HG03060 (cell line): Measurements from ENCODE around the gene RAB27B.
"Not testable (repeated sequence)": the region's sequence is repeated elsewhere in the genome, so short reads cannot be mapped to it uniquely, and the experiment has no call there.

ENCODE experiments used
- ATAC-seq: cut with Tn5 transposase; IDR thresholded peaks from one replicate; pipeline ENCODE4 v1.9.1; 2021; ENCODE audit warnings: low read depth, moderate number of reproducible peaks; ENCODE audit not compliant: unreplicated experiment

Gene RAB27B

GRCh38 chr18:54828281-54828881 is at the start of gene RAB27B:
Gene RAB27B, plus strand, starts transcription at chr18:54828477. Its CDS starts 49,109 bp downstream, at chr18:54877586.
- no peak for ATAC-seq

- ATAC-seq = no peak
These were observed 47.9 kb upstream of the RAB27B start for GRCh38 chr18:54780285-54780861.

- no peak for ATAC-seq
These were observed 47.3 kb upstream of the RAB27B start for GRCh38 chr18:54780970-54781369.

- no peak for ATAC-seq
These were observed 45.1 kb upstream of the RAB27B start for GRCh38 chr18:54783139-54783538.

- ATAC-seq = no peak
These were observed 42.1 kb upstream of the RAB27B start for GRCh38 chr18:54786206-54786605.

GRCh38 chr18:54787121-54787520 is 41.2 kb upstream of the RAB27B start:
- no peak for ATAC-seq

GRCh38 chr18:54787616-54788015 is 40.7 kb upstream of the RAB27B start:
- ATAC-seq = no peak

- no peak for ATAC-seq
These were observed 38.2 kb upstream of the RAB27B start for GRCh38 chr18:54790109-54790508.

GRCh38 chr18:54791657-54792056 is 36.6 kb upstream of the RAB27B start:
- no peak for ATAC-seq

- ATAC-seq = no peak
These were observed 36.2 kb upstream of the RAB27B start for GRCh38 chr18:54792079-54792478.

GRCh38 chr18:54794823-54795222 is 33.5 kb upstream of the RAB27B start:
- no peak for ATAC-seq

GRCh38 chr18:54798186-54798585 is 30.1 kb upstream of the RAB27B start:
- ATAC-seq = no peak

- no peak for ATAC-seq
These were observed 26.9 kb upstream of the RAB27B start for GRCh38 chr18:54801374-54801773.

- no peak for ATAC-seq
These were observed 26.1 kb upstream of the RAB27B start for GRCh38 chr18:54802178-54802577.

GRCh38 chr18:54802686-54803395 is 25.4 kb upstream of the RAB27B start:
- no peak for ATAC-seq

- ATAC-seq = no peak
These were observed 22.5 kb upstream of the RAB27B start for GRCh38 chr18:54805571-54806334.

GRCh38 chr18:54806526-54806925 is 21.8 kb upstream of the RAB27B start:
- ATAC-seq = no peak

- ATAC-seq = no peak
These were observed 21.0 kb upstream of the RAB27B start for GRCh38 chr18:54807303-54807702.

GRCh38 chr18:54810662-54811061 is 17.6 kb upstream of the RAB27B start:
- not testable (repeated sequence) for ATAC-seq

- ATAC-seq = no peak
These were observed 15.4 kb upstream of the RAB27B start for GRCh38 chr18:54812885-54813284.

- ATAC-seq = no peak
These were observed 15.0 kb upstream of the RAB27B start for GRCh38 chr18:54813305-54813704.
